DMS114 treated with DMSO at 0.1 percent for 48 hours (cell line): ENCODE measurements around the gene CYP27C1.
A peak's percentile ranks its signal among the peaks of the same experiment; 100 is the strongest.
"Not testable (repeated sequence)": the region's sequence is repeated elsewhere in the genome, so short reads cannot be mapped to it uniquely, and the experiment has no call there.

Source experiments
- DNase-seq: peaks from one replicate; lab custom pipeline; 2025; ENCODE audit not compliant: unreplicated experiment; lab: John Stamatoyannopoulos, UW

Gene CYP27C1

DNA sequence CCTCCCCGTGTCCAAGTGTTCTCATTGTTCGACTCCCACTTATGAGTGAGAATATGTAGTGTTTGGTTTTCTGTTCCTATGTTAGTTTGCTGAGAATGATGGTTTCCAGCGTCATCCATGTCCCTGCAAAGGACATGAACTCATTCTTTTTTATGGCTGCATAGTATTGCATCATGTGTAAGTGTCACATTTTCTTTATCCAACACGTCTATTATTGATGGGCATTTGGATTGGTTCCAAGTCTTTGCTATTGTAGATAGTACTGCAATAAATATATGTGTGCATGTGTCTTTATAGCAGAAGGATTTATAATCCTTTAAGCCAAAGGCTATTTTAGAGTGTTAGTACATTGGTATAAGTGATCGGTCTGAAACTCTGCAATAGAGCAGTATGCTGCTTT, 4.0 kb upstream of the CYP27C1 start:
- not testable (repeated sequence) for DNase-seq

DNA sequence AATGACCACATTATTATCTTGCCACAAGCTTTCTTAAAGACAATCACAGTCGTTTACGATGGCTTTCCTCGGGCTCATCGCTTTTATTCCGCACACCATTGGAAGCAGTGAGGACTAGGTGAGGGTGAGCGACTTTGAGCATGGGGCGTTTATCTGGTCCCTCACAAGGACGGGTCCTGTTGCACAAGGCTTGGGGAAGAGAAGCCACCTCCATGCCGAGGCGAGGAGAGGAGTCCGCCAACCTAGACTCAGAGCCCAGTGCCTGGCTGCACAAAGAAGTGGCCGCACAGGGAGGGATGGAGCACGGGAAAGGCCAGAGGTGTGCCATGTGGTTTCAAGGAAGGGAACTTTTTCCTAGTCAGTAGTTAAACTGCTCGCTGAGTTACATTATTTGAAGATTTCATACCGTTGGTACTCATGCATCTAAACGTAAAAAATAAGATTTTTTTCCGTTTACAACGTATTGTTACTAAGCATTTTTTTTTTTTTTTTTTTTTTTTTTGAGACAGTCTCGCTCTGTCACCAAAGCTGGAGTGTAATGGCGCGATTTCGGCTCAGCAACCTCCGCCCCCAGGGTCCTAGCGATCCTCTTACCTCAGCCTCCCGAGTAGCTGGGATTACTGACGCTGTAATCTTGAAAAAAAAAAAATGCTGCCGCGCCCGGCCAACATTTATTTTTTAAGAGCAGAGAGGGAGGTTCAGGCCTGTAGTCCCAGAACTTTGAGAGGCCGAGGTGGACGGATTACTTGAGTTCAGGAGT, 849 bp upstream of the CYP27C1 start:
- no peak for DNase-seq

DNA sequence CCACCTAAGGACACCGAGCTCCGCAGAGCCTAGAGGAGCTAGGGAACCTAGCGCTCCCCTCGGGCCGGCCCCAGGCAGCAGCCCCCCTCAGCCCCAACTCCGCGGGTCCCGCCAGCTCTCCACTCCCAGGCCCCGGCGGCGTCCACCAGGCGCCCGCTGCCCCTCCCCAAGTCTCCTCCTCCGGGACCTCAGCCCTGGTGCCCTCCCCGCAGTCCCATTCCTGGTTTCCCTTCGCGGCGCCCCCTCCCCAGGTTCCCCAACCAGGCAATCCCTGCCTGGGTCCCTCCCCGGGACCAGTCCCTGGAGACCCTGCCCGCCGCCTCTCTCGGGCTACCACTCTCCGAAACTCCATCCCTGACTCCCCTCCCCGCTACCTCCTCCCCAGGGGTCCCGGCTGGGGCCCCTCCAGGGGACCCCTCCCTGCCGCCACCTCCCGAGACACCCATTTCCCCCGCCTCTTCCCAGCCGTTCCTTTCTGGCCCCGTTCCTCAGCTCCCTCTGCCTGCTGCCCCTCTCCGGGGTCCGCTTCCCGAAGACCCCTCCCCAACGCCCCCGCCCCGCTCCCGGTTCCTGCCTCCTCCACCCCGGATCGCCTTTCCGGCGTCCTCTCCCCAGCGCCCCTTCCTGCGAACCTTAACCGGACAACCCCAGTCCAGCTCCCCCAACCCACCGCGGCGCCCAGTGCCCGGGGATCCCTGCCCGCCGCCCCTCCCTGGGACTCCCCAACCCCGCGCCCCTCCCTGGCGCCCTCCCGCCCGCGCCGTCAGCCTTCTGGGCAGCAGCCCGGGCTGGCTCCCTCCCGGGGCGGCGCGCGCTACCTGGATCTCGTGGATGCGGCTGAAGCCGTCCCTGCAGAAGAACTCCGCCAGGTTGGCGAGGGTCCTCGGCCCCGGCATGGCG, 678 bp downstream of the CYP27C1 start:
- no peak for DNase-seq

DNA sequence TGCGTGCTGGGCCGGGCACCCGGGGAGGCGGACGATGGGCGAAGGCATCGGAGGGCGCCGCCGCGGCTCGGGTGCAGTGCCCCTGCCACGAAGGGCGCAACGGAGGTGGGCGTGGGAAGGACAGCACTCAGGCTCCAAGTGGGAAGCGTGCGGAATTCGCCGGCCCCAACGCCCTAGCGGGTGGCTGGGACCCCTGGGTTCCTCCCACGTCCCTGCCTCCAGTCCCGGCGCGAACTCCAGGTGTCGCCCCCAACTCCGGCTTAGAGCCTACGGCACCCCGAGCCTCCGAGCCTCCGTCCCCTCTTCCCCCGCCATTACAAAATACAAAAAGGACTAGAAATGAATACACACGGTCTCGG, 1.3 kb downstream of the CYP27C1 start:
- DNase-seq, result no peak

DNA sequence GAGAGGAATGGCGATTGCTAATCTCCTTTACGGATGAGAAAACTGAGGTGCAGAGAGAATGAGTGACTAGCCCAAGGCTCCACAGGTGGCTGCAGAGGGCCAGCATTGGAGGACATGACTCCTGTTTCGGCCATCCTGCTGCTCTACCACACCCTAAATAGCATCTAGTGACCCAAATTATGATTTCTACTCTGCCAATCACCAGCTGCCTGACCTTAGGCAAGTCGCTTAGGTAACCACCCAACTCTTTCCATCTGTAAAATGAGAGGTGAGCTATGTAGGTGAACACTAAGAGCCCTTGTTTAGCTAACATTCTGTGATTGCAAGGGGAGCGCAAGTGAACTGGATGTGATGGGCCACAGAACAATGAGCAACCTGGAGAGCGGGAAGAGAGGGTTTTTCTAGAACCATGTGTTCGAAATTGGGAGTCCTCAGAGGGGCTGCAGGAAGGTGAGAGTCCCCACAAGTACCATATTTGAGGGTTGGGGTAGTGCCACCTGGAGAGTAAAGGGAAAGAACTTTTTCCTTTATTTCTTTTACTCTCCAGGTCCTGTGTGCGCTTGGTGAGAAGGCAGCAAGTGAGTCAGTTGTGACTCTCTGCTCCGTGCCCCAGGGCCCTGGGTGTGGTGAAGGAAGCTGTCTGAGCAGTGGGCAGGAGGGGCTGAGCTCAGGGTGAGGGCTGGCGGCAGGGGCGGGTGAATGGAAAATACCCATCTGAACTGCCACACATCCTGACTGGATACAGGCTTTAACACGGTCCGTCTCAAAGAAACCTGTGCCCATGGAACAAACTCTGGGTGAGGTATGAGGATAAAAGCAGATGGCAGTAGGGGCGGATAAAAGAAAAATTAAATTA, 2.4 kb downstream of the CYP27C1 start:
- DNase-seq, result no peak

DNA sequence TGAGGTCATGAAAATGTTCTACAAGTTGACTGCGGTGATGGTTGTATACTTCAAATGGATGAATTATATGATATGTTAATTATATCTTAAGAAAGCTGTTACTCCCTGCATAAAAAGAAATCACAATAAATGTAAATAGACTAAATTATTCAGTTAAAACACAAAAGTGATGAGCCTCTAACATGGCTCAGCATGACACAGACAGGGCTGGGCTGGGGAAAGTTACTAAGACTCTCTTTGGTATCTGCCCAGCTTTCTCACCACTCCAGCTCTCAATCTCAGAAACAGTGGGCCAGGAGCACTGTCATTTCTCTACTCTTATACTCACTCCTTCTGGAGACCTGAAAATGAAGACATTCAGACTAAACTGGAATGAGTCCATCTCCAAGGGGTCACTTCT, 3.5 kb downstream of the CYP27C1 start:
- no peak for DNase-seq

DNA sequence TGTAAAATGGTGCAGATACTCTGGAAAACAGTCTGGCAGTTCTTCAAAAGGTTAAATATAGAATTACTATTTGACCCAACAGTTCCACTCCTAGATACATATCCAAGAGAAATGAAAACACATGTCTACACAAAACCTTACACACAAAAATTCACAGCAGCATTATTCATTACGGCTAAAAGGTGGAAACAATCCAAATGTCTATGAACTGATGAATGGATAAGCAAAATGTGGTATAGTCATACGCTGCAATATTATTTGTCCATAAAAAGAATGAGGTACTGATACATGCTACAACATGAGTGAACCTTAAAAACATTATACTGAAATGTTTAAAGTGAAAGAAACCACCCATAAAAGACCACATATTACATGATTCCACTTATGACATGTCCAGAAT, 4.0 kb downstream of the CYP27C1 start:
- no peak for DNase-seq

DNA sequence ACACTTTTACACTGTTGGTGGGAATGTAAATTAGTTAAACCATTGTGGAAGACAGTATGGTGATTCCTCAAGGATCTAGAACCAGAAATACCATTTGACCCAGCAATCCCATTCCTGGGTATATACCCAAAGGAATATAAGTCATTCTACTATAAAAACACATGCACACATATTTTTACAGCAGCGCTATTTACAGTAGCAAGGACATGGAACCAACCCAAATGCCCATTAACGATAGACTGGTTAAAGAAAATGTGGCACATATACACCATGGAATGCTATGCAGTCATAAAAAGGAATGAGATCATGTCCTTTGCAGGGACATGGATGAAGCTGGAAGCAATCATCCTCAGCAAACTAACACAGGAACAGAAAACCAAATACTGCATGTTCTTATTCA, 5.9 kb downstream of the CYP27C1 start:
- DNase-seq, result not testable (repeated sequence)

DNA sequence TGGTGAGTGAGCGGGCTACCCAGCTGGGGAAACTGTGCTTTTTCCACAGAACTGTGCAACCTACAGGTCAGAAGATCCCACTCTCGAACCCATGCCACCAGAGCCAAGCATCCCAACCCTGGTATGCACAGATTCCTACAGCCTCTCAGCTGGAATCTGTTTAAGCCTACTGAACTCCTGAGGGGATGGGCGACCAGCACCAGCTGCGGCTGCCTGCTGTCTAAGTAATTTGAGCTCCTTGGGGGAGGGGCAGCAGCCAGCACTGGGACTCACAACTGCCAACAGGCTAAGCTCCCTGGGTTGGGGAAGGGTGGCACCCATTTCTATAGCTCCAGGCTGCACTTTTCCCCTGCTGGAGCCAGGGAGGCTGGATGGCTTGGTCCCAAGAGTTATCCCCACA, 11.8 kb downstream of the CYP27C1 start:
- no peak for DNase-seq

DNA sequence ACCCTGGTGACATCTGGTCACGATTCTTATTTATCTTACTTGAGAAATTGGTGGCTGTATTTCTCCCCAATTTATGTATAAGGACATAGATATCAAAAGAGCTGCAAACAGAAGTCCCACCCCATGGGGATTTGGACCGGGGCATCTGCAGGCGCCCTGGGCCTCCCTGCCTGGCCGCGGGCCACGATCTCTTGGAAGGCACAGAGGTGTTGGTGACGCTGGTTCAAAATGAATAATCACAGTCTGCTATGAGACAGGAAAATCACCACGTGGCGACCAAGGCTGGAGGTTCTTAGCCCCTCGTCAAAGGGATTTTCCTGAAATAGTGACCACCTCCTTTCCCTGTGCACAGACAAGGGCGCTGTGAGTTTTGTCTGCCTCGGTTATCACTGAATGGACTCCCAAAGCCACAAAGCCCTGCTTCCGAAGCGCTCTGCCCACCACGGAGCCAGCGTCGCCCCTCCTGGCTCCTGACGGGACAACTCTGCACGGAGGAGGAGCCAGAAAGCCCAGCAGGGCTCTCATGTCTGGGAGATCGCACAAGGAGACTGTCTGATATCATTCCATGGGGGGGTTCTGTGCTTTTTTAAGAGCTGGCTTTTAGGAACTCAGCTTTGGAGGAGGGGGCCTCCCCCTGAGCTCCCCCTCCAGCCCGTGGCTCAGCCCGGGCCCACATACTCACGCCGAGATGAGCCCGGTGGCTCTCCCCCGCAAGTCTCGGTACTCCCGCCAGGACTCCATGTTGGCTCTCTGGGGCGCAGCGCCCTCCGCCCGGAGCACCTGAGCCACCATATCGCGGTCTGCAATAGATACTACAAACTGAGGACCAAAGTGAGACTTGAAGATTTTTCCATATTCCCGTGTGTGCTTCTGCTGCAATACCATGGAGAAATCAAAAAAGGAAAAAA, 14.6 kb downstream of the CYP27C1 start:
- peak; percentile 20 for DNase-seq

DNA sequence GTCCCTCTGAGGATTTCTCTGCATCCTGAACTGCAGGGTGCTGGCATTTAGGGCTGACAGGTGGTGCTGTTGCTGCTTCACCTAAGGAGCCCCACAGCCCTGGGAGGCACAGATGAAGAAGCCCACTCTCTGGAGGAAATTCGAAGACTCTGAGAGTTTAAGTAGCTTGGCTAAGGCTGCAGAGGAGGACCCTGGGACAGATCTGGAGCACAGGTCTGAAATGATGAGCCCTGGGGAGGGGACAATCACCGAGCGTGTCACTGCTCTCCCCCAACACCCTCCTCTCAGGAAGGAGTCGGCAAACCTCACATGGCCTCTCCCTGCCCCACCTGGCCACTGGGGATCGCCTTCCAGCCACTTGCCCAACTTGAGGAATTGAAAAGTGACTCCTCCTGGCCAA, 18.6 kb downstream of the CYP27C1 start:
- no peak for DNase-seq

DNA sequence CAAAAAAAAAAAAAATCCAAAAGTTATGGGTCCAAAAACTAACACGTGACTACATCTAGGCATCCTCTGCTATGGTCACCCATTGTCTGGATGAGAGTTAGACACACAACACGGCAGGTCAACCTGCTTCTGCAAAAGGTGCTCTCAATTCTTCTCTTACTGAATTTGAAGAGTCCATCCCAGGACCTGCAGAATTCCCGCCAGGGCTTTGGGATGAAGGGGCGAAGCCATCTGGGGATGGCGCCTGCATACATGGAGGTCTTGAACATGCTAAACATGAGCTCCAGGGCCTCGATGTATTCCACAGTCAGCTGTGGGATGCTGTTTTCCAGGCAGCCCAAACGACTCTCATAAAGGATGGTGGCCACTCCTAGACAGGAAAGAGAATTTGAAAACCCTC, 19.1 kb downstream of the CYP27C1 start:
- no peak for DNase-seq

DNA sequence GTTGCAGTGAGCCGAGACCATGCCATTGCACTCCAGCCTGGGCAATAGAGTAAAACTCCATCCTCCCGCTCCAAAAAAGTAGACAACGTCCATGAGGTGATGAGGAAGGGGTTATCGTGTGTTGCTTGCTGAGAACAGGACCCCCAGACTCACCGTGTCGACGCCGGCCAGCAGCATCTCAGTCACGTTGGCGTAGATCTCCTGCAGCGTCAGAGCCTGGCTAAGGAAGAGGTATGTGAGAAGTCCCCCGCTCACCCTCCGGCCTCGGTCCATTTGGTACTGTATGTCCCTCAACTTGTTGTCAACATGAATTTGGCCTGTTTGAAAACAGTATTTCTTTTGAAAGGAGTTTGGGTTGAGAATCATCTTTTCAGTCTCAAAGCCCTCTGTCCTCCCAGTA, 20.9 kb downstream of the CYP27C1 start:
- DNase-seq, result no peak

DNA sequence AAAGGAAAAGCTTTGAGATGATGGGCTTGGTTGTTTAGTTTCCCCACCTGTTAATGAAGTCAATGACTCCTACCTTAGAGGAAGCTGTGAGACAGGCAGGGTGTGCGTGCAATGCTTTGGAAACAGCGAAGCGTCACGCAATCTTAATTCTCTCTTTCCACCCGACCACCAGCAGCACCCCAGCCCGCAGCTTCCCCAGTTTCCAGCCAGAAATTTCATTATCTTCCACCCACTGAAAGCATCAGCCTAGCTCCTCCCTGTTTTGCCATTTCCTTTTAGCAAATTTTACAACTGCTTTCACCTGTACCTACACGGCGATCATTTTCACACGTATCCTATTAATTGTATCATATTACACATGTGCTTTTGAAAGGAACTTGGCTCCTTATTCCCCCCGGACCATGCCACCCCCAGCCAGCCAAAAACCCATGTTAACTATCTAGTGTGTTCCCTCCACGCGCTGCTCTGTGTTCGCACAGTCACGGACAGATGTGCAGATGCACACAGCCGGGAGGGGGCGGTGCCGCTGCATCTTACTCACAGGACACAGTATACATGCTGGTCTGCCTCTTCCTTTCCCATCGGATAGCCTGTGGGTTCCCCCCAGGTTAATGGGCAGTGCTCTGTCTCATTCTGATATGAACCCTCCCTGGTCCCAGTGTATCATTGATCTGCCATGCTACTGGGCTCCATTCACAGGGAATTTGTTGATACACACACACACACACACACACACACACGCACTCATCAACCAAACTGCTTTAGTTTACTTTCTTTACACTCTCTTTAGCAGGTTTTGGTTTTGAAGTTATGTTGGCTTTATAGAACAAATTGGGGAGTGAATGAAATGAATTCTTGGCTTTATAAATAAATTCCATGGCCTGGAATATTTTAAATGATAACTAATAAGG, 22.4 kb downstream of the CYP27C1 start:
- peak; percentile 18 for DNase-seq

DNA sequence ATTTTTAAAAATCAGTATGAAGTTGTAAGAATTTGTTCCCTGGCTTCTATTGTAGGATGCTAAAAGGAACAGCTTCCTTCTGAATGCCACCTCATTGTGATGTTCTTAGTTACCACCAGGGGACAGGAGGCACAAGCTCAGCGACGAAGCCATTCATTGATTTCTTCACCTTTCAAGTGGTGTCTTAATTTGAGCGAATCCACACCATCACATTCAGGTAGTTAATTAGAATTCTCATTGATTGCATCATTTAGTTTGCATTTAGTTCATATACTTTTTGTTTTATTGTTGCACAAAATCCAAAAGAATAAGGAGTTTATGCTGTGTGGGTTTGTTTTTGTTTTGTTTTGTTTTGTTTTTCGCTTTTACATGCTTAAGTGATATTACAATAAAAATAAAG, 23.1 kb downstream of the CYP27C1 start:
- no peak for DNase-seq

DNA sequence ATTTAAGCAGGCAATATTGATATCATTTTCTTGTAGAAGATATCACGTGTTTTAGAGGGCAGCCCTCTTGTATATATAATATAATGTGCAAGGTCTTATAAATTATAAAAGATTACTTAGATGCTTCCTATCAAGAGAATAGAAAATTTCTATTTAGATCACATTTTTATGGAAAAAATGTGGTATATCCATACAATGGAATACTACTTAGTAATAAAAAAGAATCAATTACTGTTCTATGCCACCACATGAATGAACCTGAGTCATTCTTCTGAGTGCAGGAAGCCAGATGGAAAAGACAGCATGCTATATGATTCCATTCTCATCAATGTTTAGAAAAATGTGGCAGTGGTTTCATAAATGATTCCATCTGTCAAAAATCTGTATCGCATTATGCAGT, 23.6 kb downstream of the CYP27C1 start:
- no peak for DNase-seq

DNA sequence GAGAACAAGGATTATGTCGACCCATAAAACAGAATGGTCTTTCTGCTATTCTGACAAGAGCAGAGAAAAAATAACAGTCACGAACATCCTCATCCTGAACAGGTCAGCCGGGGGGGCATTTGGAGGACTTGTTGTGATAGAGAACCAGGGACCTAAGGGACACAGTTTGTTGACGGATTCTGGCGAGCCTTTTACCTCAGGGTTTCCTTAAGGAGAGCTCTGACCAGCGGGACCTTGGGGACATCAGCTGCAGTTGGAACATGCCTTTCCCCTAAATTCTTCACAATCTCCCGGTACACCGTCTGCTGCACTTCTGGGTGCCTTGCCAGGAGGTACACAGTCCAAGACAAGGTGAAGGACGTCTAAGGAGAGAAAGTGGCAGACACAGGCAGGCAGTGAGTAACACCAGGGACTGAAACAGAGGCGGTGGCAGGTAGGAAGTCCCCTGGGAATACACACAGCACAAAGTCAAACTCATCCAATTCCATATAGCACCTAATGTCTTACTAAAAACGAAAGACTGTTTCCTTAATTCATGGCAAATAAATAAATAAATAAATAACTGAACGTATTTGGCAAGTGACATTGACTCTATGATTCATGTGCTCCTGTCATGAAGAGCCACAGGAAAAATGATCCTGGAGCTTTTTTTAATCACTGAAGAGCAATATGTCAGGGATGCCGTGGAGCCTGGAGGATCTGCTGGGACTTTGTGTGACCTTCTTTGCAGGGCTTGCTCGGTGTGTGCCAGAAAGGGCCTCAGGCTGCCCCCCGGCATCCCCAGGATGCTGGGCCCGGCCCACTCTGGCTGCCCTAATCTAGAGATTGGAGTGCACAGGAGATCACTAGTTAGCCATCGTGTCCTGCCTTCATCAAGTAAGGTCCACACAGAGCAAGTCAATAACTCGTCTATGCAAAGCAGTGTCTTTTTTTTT, 24.7 kb downstream of the CYP27C1 start:
- no peak for DNase-seq

DNA sequence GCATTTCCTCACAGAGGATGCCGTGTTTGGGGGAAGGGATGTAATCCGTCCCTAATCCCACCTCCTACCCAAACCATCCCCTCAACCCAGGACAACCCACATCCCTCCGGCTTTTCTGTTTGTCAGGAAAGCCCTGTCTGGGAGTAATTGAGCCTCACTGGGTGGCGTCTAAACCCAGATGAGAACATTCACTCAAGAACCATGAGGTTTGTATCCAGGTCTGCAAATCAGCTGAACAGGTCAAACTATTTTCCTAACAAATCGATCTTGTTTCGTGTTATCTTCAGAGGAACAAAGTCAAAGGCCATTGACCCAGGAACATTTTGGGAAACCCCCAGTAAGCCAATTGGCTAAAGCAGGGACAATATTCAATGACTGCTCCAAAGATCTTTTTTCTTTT, 25.7 kb downstream of the CYP27C1 start:
- DNase-seq, result no peak

DNA sequence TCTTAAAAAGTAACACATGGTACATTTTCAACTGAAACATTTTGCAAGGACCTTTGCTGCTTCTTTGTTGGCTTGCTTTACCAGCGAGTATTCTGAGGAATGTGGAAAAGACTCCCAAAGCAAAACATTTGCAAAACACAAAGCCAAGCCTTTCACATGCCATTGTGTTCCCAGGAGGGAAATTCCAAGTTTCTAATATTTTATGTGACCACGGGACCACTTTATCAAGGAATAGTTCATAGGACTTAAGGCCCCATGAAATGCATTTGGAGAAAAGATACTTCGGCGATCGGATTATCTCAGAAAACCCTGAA, 26.2 kb downstream of the CYP27C1 start:
- DNase-seq, result no peak
